GM21423 (cell line): ENCODE data around the gene PPIB.
"Not testable (repeated sequence)": the region's sequence is repeated elsewhere in the genome, so short reads cannot be mapped to it uniquely, and the experiment has no call there.

Experiments
- ATAC-seq: cut with Tn5 transposase; IDR thresholded peaks from one replicate; pipeline ENCODE4 v1.9.1; 2021; ENCODE audit warnings: mild to moderate bottlenecking, moderate library complexity; ENCODE audit not compliant: unreplicated experiment

Gene PPIB

GRCh38 chr15:64111679-64112050, 51.2 kb downstream of the PPIB start:
- no peak for ATAC-seq

- ATAC-seq: no peak
Measured at GRCh38 chr15:64110950-64111678, 51.7 kb downstream of the PPIB start.

GRCh38 chr15:64110108-64110701, 52.6 kb downstream of the PPIB start:
- ATAC-seq: not testable (repeated sequence)

- no peak for ATAC-seq
Measured at GRCh38 chr15:64107337-64107736, 55.5 kb downstream of the PPIB start.
